HepG2 (cell line): ENCODE measurements around the gene HELZ. TPM values are rescaled to one million over a fixed set of nuclear protein-coding genes. Genes with fewer than 3 reads are reported as not detected.

Experiments used
- ELF3 ChIP-seq: IDR thresholded peaks from 2 replicates; pipeline ENCODE4 v1.6.1; 2016; ENCODE audit warnings: missing genetic modification reagents, missing compliant biosample characterization
- FLYWCH1 ChIP-seq: sonication (generic); formaldehyde crosslinking; IDR thresholded peaks from 2 replicates; pipeline ENCODE4 v1.8.1; 2023; ENCODE audit warnings: mild to moderate bottlenecking, missing genetic modification reagents
- GLI4 ChIP-seq: sonication (generic); formaldehyde crosslinking; IDR thresholded peaks from 2 replicates; pipeline ENCODE4 v1.5.1; 2020; ENCODE audit warnings: missing genetic modification reagents, mild to moderate bottlenecking, moderate library complexity, borderline replicate concordance
- HBP1 ChIP-seq: IDR thresholded peaks from 2 replicates; pipeline ENCODE4 v1.6.1; 2016; ENCODE audit warnings: low read depth, control low read depth
- SOX13 ChIP-seq, 3 experiments: fragments of 450-650 bp in 1 of 3; sonication (generic) in 1 of 3; formaldehyde crosslinking in 1 of 3; IDR thresholded peaks in 2 of 3; conservative IDR thresholded peaks in 1 of 3; 2 replicates each; pipeline versions ENCODE4 v1.5.0 to v1.6.1; 2016 to 2020; ENCODE audit warnings: antibody characterized with exemption in 1 of 3, mild to moderate bottlenecking in 1 of 3, missing compliant biosample characterization in 1 of 3, missing genetic modification reagents in 1 of 3, moderate library complexity in 1 of 3
- ZNF543 ChIP-seq: sonication (generic); formaldehyde crosslinking; IDR thresholded peaks from 2 replicates; pipeline ENCODE4 v1.4.0; 2020; ENCODE audit warnings: mild to moderate bottlenecking, missing genetic modification reagents
- ZNF563 ChIP-seq: sonication (generic); formaldehyde crosslinking; IDR thresholded peaks from 2 replicates; pipeline ENCODE4 v1.8.0; 2022; ENCODE audit warnings: mild to moderate bottlenecking, moderate library complexity, missing genetic modification reagents
- ZNF629 ChIP-seq: sonication (generic); formaldehyde crosslinking; conservative IDR thresholded peaks from 2 replicates; pipeline ENCODE4 v1.5.0; 2020; ENCODE audit warnings: missing genetic modification reagents
- ZNF83 ChIP-seq: sonication (generic); formaldehyde crosslinking; IDR thresholded peaks from 2 replicates; pipeline ENCODE4 v1.4.0; 2020; ENCODE audit warnings: missing genetic modification reagents, mild to moderate bottlenecking, borderline replicate concordance
- polyA plus RNA-seq, 8 experiments: library from polyadenylated mRNA; depleted of rRNA in 3 of 8; stranded (reverse) in 7 of 8; unstranded in 1 of 8; fragments of >200 nt; fragmentation: Illumina TruSeq in 4 of 8; extraction: Trizol in 4 of 8; gene quantifications; 2 replicates each; pipeline versions ENCODE4 v1.2.1 to v1.2.3, GENCODE V29; 2011 to 2016; ENCODE audit warnings: low read depth in 4 of 8, missing spikeins in 1 of 8, mixed read lengths in 1 of 8; ENCODE audit not compliant: insufficient read depth in 1 of 8
- total RNA-seq, 5 experiments: library from RNA; depleted of rRNA; stranded (reverse); fragments of >200 nt; fragmentation: Illumina TruSeq; extraction: Trizol; gene quantifications; 2 replicates each; pipeline ENCODE4 v1.2.3, GENCODE V29; 2016; ENCODE audit warnings: low read depth in 1 of 5
- TF ChIP-seq, protein P1 (sequence below): sonication (generic); formaldehyde crosslinking; IDR thresholded peaks from 2 replicates; pipeline ENCODE4 v1.9.0; 2021; ENCODE audit warnings: mild to moderate bottlenecking, missing genetic modification reagents
- TF ChIP-seq, protein P2 (sequence below): sonication (generic); formaldehyde crosslinking; IDR thresholded peaks from 2 replicates; pipeline ENCODE4 v1.4.0; 2020; ENCODE audit warnings: mild to moderate bottlenecking, missing genetic modification reagents, borderline replicate concordance
- TF ChIP-seq, protein P3 (sequence below): sonication (generic); formaldehyde crosslinking; IDR thresholded peaks from 2 replicates; pipeline ENCODE4 v1.4.0; 2020; ENCODE audit warnings: mild to moderate bottlenecking, missing genetic modification reagents

Gene HELZ
- total and polyA plus RNA-seq, 2 of the 13 experiments (the other 11 are each of a cell fraction or from before 2014, with no cell fraction given) = 35.3 to 52.4 TPM

GRCh38 chr17:67246653-67247415 lies 1.8 kb upstream of the HELZ start (continued):
- TF ChIP-seq, protein P1, sequence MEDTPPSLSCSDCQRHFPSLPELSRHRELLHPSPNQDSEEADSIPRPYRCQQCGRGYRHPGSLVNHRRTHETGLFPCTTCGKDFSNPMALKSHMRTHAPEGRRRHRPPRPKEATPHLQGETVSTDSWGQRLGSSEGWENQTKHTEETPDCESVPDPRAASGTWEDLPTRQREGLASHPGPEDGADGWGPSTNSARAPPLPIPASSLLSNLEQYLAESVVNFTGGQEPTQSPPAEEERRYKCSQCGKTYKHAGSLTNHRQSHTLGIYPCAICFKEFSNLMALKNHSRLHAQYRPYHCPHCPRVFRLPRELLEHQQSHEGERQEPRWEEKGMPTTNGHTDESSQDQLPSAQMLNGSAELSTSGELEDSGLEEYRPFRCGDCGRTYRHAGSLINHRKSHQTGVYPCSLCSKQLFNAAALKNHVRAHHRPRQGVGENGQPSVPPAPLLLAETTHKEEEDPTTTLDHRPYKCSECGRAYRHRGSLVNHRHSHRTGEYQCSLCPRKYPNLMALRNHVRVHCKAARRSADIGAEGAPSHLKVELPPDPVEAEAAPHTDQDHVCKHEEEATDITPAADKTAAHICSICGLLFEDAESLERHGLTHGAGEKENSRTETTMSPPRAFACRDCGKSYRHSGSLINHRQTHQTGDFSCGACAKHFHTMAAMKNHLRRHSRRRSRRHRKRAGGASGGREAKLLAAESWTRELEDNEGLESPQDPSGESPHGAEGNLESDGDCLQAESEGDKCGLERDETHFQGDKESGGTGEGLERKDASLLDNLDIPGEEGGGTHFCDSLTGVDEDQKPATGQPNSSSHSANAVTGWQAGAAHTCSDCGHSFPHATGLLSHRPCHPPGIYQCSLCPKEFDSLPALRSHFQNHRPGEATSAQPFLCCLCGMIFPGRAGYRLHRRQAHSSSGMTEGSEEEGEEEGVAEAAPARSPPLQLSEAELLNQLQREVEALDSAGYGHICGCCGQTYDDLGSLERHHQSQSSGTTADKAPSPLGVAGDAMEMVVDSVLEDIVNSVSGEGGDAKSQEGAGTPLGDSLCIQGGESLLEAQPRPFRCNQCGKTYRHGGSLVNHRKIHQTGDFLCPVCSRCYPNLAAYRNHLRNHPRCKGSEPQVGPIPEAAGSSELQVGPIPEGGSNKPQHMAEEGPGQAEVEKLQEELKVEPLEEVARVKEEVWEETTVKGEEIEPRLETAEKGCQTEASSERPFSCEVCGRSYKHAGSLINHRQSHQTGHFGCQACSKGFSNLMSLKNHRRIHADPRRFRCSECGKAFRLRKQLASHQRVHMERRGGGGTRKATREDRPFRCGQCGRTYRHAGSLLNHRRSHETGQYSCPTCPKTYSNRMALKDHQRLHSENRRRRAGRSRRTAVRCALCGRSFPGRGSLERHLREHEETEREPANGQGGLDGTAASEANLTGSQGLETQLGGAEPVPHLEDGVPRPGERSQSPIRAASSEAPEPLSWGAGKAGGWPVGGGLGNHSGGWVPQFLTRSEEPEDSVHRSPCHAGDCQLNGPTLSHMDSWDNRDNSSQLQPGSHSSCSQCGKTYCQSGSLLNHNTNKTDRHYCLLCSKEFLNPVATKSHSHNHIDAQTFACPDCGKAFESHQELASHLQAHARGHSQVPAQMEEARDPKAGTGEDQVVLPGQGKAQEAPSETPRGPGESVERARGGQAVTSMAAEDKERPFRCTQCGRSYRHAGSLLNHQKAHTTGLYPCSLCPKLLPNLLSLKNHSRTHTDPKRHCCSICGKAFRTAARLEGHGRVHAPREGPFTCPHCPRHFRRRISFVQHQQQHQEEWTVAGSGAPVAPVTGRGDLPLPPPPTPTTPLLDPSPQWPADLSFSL = peak; percentile 92
- no peak for TF ChIP-seq FLYWCH1 (CRISPR knock-in tag)
- no peak; the same call in 1 of the 2 replicates for TF ChIP-seq ZNF543 (CRISPR knock-in tag)
- TF ChIP-seq, protein P2, sequence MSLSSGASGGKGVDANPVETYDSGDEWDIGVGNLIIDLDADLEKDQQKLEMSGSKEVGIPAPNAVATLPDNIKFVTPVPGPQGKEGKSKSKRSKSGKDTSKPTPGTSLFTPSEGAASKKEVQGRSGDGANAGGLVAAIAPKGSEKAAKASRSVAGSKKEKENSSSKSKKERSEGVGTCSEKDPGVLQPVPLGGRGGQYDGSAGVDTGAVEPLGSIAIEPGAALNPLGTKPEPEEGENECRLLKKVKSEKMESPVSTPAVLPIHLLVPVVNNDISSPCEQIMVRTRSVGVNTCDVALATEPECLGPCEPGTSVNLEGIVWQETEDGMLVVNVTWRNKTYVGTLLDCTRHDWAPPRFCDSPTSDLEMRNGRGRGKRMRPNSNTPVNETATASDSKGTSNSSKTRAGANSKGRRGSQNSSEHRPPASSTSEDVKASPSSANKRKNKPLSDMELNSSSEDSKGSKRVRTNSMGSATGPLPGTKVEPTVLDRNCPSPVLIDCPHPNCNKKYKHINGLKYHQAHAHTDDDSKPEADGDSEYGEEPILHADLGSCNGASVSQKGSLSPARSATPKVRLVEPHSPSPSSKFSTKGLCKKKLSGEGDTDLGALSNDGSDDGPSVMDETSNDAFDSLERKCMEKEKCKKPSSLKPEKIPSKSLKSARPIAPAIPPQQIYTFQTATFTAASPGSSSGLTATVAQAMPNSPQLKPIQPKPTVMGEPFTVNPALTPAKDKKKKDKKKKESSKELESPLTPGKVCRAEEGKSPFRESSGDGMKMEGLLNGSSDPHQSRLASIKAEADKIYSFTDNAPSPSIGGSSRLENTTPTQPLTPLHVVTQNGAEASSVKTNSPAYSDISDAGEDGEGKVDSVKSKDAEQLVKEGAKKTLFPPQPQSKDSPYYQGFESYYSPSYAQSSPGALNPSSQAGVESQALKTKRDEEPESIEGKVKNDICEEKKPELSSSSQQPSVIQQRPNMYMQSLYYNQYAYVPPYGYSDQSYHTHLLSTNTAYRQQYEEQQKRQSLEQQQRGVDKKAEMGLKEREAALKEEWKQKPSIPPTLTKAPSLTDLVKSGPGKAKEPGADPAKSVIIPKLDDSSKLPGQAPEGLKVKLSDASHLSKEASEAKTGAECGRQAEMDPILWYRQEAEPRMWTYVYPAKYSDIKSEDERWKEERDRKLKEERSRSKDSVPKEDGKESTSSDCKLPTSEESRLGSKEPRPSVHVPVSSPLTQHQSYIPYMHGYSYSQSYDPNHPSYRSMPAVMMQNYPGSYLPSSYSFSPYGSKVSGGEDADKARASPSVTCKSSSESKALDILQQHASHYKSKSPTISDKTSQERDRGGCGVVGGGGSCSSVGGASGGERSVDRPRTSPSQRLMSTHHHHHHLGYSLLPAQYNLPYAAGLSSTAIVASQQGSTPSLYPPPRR (CRISPR knock-in tag) = peak; percentile 91
- peak; percentile 80 for TF ChIP-seq HBP1
- peak; percentile 97 for TF ChIP-seq ZNF629
- no peak for TF ChIP-seq ZNF83
- peak; percentile 97 for TF ChIP-seq ELF3 (CRISPR knock-in tag)
- no peak; the same call in none of the 2 replicates for TF ChIP-seq GLI4 (CRISPR knock-in tag)
- peak; percentile 73 for TF ChIP-seq SOX13 (IDR thresholded peaks at IDR 0.05)
- TF ChIP-seq SOX13 (CRISPR knock-in tag; conservative IDR thresholded peaks at IDR 0.05 in 1 of 2, IDR thresholded peaks at IDR 0.05 in 1 of 2) = peak in 1 of 2 experiments; percentile 90; a peak in 2 of 4 replicates
- TF ChIP-seq, protein P3, sequence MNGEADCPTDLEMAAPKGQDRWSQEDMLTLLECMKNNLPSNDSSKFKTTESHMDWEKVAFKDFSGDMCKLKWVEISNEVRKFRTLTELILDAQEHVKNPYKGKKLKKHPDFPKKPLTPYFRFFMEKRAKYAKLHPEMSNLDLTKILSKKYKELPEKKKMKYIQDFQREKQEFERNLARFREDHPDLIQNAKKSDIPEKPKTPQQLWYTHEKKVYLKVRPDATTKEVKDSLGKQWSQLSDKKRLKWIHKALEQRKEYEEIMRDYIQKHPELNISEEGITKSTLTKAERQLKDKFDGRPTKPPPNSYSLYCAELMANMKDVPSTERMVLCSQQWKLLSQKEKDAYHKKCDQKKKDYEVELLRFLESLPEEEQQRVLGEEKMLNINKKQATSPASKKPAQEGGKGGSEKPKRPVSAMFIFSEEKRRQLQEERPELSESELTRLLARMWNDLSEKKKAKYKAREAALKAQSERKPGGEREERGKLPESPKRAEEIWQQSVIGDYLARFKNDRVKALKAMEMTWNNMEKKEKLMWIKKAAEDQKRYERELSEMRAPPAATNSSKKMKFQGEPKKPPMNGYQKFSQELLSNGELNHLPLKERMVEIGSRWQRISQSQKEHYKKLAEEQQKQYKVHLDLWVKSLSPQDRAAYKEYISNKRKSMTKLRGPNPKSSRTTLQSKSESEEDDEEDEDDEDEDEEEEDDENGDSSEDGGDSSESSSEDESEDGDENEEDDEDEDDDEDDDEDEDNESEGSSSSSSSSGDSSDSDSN (CRISPR knock-in tag) = no peak; the same call in 1 of the 2 replicates
- TF ChIP-seq ZNF563 = peak; percentile 59; the same call in 1 of the 2 replicates
